Motor neuron (in vitro differentiated cells): ENCODE measurements around the gene TRIM25. TPM values are rescaled to one million over a fixed set of nuclear protein-coding genes. Genes with fewer than 3 reads are reported as not detected.

Experiments used
- ATAC-seq, 8 experiments: fragments of 200-7000 bp; cut with Tn5 transposase; replicated peaks in 6 of 8; 2 replicates each; pipeline ENCODE4 v1.8.0; 2021; ENCODE audit warnings: mild to moderate bottlenecking in 8 of 8, moderate library complexity in 8 of 8
- H3K27ac ChIP-seq, 2 donors: fragments of 250-450 bp; sonication (Bioruptor Pico); 2 replicates each; pipeline ENCODE4 v1.9.0; 2021; ENCODE audit warnings: antibody characterized with exemption in 2 of 2, mild to moderate bottlenecking in 2 of 2, moderate library complexity in 1 of 2
- H3K4me1 ChIP-seq, 2 donors: fragments of 250-450 bp; sonication (Bioruptor Pico); replicated peaks in 1 of 2; 2 replicates each; pipeline ENCODE4 v1.6.1; 2021; ENCODE audit warnings: antibody characterized with exemption in 2 of 2, mild to moderate bottlenecking in 2 of 2, moderate library complexity in 1 of 2
- H3K4me3 ChIP-seq, 5 donors: fragments of 250-450 bp; sonication (Bioruptor Pico); 2 replicates each; pipeline ENCODE4 v1.9.0; 2021; ENCODE audit warnings: antibody characterized with exemption in 5 of 5, mild to moderate bottlenecking in 5 of 5, moderate library complexity in 4 of 5
- WGBS, 10 experiments: fragments of 450-650 bp; shearing (Covaris generic); methylation state at CpG; one replicate each; pipeline ENCODE4 v1.0.0; 2022; 5-methylcytosine and 5-hydroxymethylcytosine counted together
- in situ Hi-C, 9 experiments: fragments of 400-800 bp; cut with MboI; loops; one replicate each; pipeline ENCODE4 v1.15.0; 2021; ENCODE audit warnings: low sequenced_read_pairs in 9 of 9, low pct_unique_long_range_greater_than_20kb in 2 of 9; ENCODE audit not compliant: unreplicated experiment in 9 of 9
- total RNA-seq, 8 experiments: library from RNA; unstranded; fragments of 300-600 nt; gene quantifications; 2 replicates each; pipeline versions ENCODE4 v1.2.3 to v1.2.4, GENCODE V29; 2022

The TRIM25 gene
- total RNA-seq, 8 experiments from 2014 or later = 2.5 to 77.7 (median 15.7) TPM

- no peak for ATAC-seq
- WGBS, 10 experiments = 33 to 80% (median 65%) methylated on average over 1 of the region's 1 CpG; no CpG with 5 or more reads in 2 of the 10 experiments
- in situ Hi-C loops = no loop called here
- Histone ChIP-seq H3K27ac (no peak overlapping the region), H3K4me3 (no peak overlapping the region), H3K4me1 (no peaks in the 10 kb centered on the region)
Measured at GRCh38 chr17:56919717-56920116, 5.9 kb upstream of the TRIM25 start.

GRCh38 chr17:56918916-56919315 is 5.1 kb upstream of the TRIM25 start:
- Histone ChIP-seq H3K4me1 (no peaks in the 10 kb centered on the region), H3K27ac (no peak overlapping the region), H3K4me3 (no peak overlapping the region)
- in situ Hi-C loops = no loop called here
- WGBS, 10 experiments = 71 to 100% (median 100%) methylated on average over 2 to 3 of the region's 3 CpGs; no CpG with 5 or more reads in 1 of the 10 experiments
- ATAC-seq = no peak

- WGBS, 10 experiments = 58 to 100% (median 88%) methylated on average over 3 to 4 of the region's 4 CpGs; no CpG with 5 or more reads in 1 of the 10 experiments
- ATAC-seq = no peak
- H3K27ac ChIP-seq = no peak overlapping the region
- peaks cover 0 to 1% of the 10 kb centered on the region in 2 donors for H3K4me1 ChIP-seq
- in situ Hi-C loops = no loop called here
- H3K4me3 ChIP-seq = no peak overlapping the region
Measured at GRCh38 chr17:56917559-56918296, 3.9 kb upstream of the TRIM25 start.

GRCh38 chr17:56914581-56915273 is 878 bp upstream of the TRIM25 start:
- 2 to 48% (median 12%) methylated on average over 6 to 14 of the region's 14 CpGs for WGBS, 10 experiments
- in situ Hi-C loops = no loop called here
- Histone ChIP-seq H3K27ac (no peak overlapping the region), H3K4me1 (peaks cover 0 to 3% of the 10 kb centered on the region in 2 donors), H3K4me3 (peak overlapping the region; percentile 42 to 99 (median 72))
- ATAC-seq = peak in 1 of 8 experiments; percentile 0

GRCh38 chr17:56913353-56913866 is 439 bp downstream of the TRIM25 start:
- peaks cover 0 to 3% of the 10 kb centered on the region in 2 donors for H3K4me1 ChIP-seq
- peak; percentile 2 to 66 (median 62) for ATAC-seq
- H3K4me3 ChIP-seq = peak overlapping the region; percentile 42 to 99 (median 72)
- WGBS, 10 experiments = 0% methylated on average over 8 of the region's 44 CpGs; no CpG with 5 or more reads in 9 of the 10 experiments
- in situ Hi-C loops = no loop called here
- no peak overlapping the region for H3K27ac ChIP-seq

GRCh38 chr17:56913000-56913311 is 893 bp downstream of the TRIM25 start:
- in situ Hi-C loops = no loop called here
- ATAC-seq = no peak
- Histone ChIP-seq H3K4me3 (peak overlapping the region; percentile 42 to 99 (median 72)), H3K27ac (no peak overlapping the region), H3K4me1 (peaks cover 0 to 3% of the 10 kb centered on the region in 2 donors)
- 0 to 93% (median 58%) methylated on average over 1 to 6 of the region's 7 CpGs; no CpG with 5 or more reads in 4 of the 10 experiments for WGBS, 10 experiments

GRCh38 chr17:56912105-56912999 is 1.5 kb downstream of the TRIM25 start:
- in situ Hi-C loops = no loop called here
- H3K27ac ChIP-seq = no peak overlapping the region
- peak overlapping the region in 2 of 5 donors; percentile 72 to 99 for H3K4me3 ChIP-seq
- ATAC-seq = no peak
- 21 to 96% (median 82%) methylated on average over 1 to 14 of the region's 21 CpGs for WGBS, 10 experiments
- peaks cover 0 to 3% of the 10 kb centered on the region in 2 donors for H3K4me1 ChIP-seq

GRCh38 chr17:56910509-56911235 is 3.2 kb downstream of the TRIM25 start:
- H3K4me1 ChIP-seq = peaks cover 0 to 3% of the 10 kb centered on the region in 2 donors
- WGBS, 10 experiments = 50 to 100% (median 93%) methylated on average over 1 to 3 of the region's 7 CpGs; no CpG with 5 or more reads in 3 of the 10 experiments
- in situ Hi-C loops = no loop called here
- H3K4me3 ChIP-seq = no peak overlapping the region
- no peak overlapping the region for H3K27ac ChIP-seq
- ATAC-seq = no peak

- no peak overlapping the region for H3K27ac ChIP-seq
- ATAC-seq = peak in 2 of 8 experiments; percentile 45 to 49
- H3K4me3 ChIP-seq = no peak overlapping the region
- H3K4me1 ChIP-seq = peaks cover 0 to 3% of the 10 kb centered on the region in 2 donors
- in situ Hi-C loops = no loop called here
- 28 to 100% (median 95%) methylated on average over 1 to 5 of the region's 6 CpGs; no CpG with 5 or more reads in 2 of the 10 experiments for WGBS, 10 experiments
Measured at GRCh38 chr17:56909742-56910508, 3.9 kb downstream of the TRIM25 start.

GRCh38 chr17:56908001-56908542 is 5.8 kb downstream of the TRIM25 start:
- Histone ChIP-seq H3K4me1 (peaks cover 0 to 3% of the 10 kb centered on the region in 2 donors), H3K27ac (no peak overlapping the region), H3K4me3 (no peak overlapping the region)
- WGBS, 10 experiments = 50 to 100% (median 83%) methylated on average over 1 to 5 of the region's 9 CpGs; no CpG with 5 or more reads in 3 of the 10 experiments
- peak in 2 of 8 experiments; percentile 43 to 57 for ATAC-seq
- in situ Hi-C loops = no loop called here

- peaks cover 0 to 3% of the 10 kb centered on the region in 2 donors for H3K4me1 ChIP-seq
- WGBS, 10 experiments = 70 to 100% (median 96%) methylated on average over 2 to 4 of the region's 5 CpGs; no CpG with 5 or more reads in 2 of the 10 experiments
- H3K27ac ChIP-seq = no peak overlapping the region
- H3K4me3 ChIP-seq = no peak overlapping the region
- in situ Hi-C loops = no loop called here
- ATAC-seq = no peak
Measured at GRCh38 chr17:56903560-56903959, 10.3 kb downstream of the TRIM25 start.
